Natural killer cell treated with Interleukin-12 subunit alpha and Interleukin-12 subunit beta and Interleukin-15 and Interleukin-18, amount 100 ng/mL, for 72 hours (primary cell): Measurements from ENCODE around the gene CCDC141. TPM values are rescaled to one million over a fixed set of nuclear protein-coding genes. Genes with fewer than 3 reads are reported as not detected.

Source experiments
- ATAC-seq, 2 donors: fragments of 150-1000 bp; cut with Tn5 transposase in 1 of 2; sonication (Bioruptor Pico), chemical (Tn5 transposase) in 1 of 2; 2 replicates each; pipeline ENCODE4 v1.10.0; 2021
- DNase-seq: peaks from one replicate; pipeline ENCODE4 v3.0.0; 2022; ENCODE audit warnings: low spot score
- H3K27ac Mint-ChIP-seq, 2 donors: 1 replicate in 1 of 2; 2 replicates in 1 of 2; pipeline ENCODE4 v1.8.0; 2022; ENCODE audit warnings: mixed read lengths in 2 of 2, mild to moderate bottlenecking in 1 of 2, moderate library complexity in 1 of 2
- H3K27me3 Mint-ChIP-seq, 2 donors: 1 replicate in 1 of 2; 2 replicates in 1 of 2; pipeline ENCODE4 v1.8.0; 2022; ENCODE audit warnings: mixed read lengths in 2 of 2
- H3K36me3 Mint-ChIP-seq: one replicate; pipeline ENCODE4 v1.8.0; 2022; ENCODE audit warnings: mixed read lengths
- H3K4me1 Mint-ChIP-seq, 2 donors: 1 replicate in 1 of 2; 2 replicates in 1 of 2; pipeline ENCODE4 v1.8.0; 2022; ENCODE audit warnings: low read depth in 2 of 2, mixed read lengths in 2 of 2, mild to moderate bottlenecking in 1 of 2
- H3K4me3 Mint-ChIP-seq: one replicate; pipeline ENCODE4 v1.8.0; 2022; ENCODE audit warnings: mixed read lengths
- H3K9me3 Mint-ChIP-seq: 2 replicates; pipeline ENCODE4 v1.8.0; 2022; ENCODE audit warnings: mixed read lengths
- total RNA-seq, 2 donors: library from RNA; stranded (reverse); gene quantifications; one replicate each; pipeline ENCODE4 v1.2.3, GENCODE V29; 2022

The CCDC141 gene
- total RNA-seq, 2 donors from 2014 or later, result 0.24 to 1.2 TPM

GRCh38 chr2:178855151-178855550 is 194.8 kb downstream of the CCDC141 start:
- H3K4me1 Mint-ChIP-seq, result no peaks in the 10 kb centered on the region
- DNase-seq, result no peak
- no peaks in the 10 kb centered on the region for H3K36me3 Mint-ChIP-seq
- peaks cover 0 to 2% of the 10 kb centered on the region in 2 donors for H3K27me3 Mint-ChIP-seq
- H3K9me3 Mint-ChIP-seq, result no peaks in the 10 kb centered on the region
- no peak overlapping the region for H3K27ac Mint-ChIP-seq
- no peak overlapping the region for H3K4me3 Mint-ChIP-seq
- no peak for ATAC-seq

- no peaks in the 10 kb centered on the region for H3K27me3 Mint-ChIP-seq
- no peaks in the 10 kb centered on the region for H3K4me1 Mint-ChIP-seq
- DNase-seq (no peak), ATAC-seq (no peak)
- H3K36me3 Mint-ChIP-seq, result peaks cover 4% of the 10 kb centered on the region
- peaks cover 5% of the 10 kb centered on the region for H3K9me3 Mint-ChIP-seq
- H3K4me3 Mint-ChIP-seq, result no peak overlapping the region
- no peak overlapping the region for H3K27ac Mint-ChIP-seq
Measured at GRCh38 chr2:178848335-178848734, 201.6 kb downstream of the CCDC141 start.

GRCh38 chr2:178846458-178846802 is 203.5 kb downstream of the CCDC141 start:
- no peak overlapping the region for H3K27ac Mint-ChIP-seq
- peaks cover 4% of the 10 kb centered on the region for H3K36me3 Mint-ChIP-seq
- no peaks in the 10 kb centered on the region for H3K4me1 Mint-ChIP-seq
- H3K4me3 Mint-ChIP-seq, result no peak overlapping the region
- no peak for ATAC-seq
- DNase-seq, result no peak
- no peaks in the 10 kb centered on the region for H3K27me3 Mint-ChIP-seq
- peaks cover 5% of the 10 kb centered on the region for H3K9me3 Mint-ChIP-seq

- no peak for ATAC-seq
- no peak for DNase-seq
- Mint-ChIP-seq H3K4me1 (no peaks in the 10 kb centered on the region), H3K27me3 (no peaks in the 10 kb centered on the region), H3K27ac (no peak overlapping the region), H3K9me3 (peaks cover 5% of the 10 kb centered on the region), H3K36me3 (peaks cover 4% of the 10 kb centered on the region), H3K4me3 (no peak overlapping the region)
Measured at GRCh38 chr2:178845566-178846457, 204.1 kb downstream of the CCDC141 start.

GRCh38 chr2:178844701-178845100 is 205.2 kb downstream of the CCDC141 start:
- Mint-ChIP-seq H3K27ac (no peak overlapping the region), H3K36me3 (peaks cover 4% of the 10 kb centered on the region), H3K27me3 (no peaks in the 10 kb centered on the region), H3K4me1 (no peaks in the 10 kb centered on the region), H3K4me3 (no peak overlapping the region), H3K9me3 (peaks cover 5% of the 10 kb centered on the region)
- ATAC-seq (no peak), DNase-seq (no peak)

- Mint-ChIP-seq H3K4me3 (no peak overlapping the region), H3K9me3 (peaks cover 5% of the 10 kb centered on the region), H3K36me3 (peaks cover 4% of the 10 kb centered on the region), H3K27ac (no peak overlapping the region), H3K4me1 (no peaks in the 10 kb centered on the region), H3K27me3 (no peaks in the 10 kb centered on the region)
- ATAC-seq, result no peak
- DNase-seq, result no peak
Measured at GRCh38 chr2:178844269-178844668, 205.7 kb downstream of the CCDC141 start.

- H3K4me1 Mint-ChIP-seq, result no peaks in the 10 kb centered on the region
- ATAC-seq, result no peak
- DNase-seq, result no peak
- H3K27ac Mint-ChIP-seq, result no peak overlapping the region
- H3K36me3 Mint-ChIP-seq, result peaks cover 4% of the 10 kb centered on the region
- H3K9me3 Mint-ChIP-seq, result peaks cover 5% of the 10 kb centered on the region
- no peaks in the 10 kb centered on the region for H3K27me3 Mint-ChIP-seq
- no peak overlapping the region for H3K4me3 Mint-ChIP-seq
Measured at GRCh38 chr2:178843697-178844096, 206.2 kb downstream of the CCDC141 start.

- DNase-seq, result no peak
- no peaks in the 10 kb centered on the region for H3K36me3 Mint-ChIP-seq
- ATAC-seq, result no peak
- no peaks in the 10 kb centered on the region for H3K27me3 Mint-ChIP-seq
- no peaks in the 10 kb centered on the region for H3K4me1 Mint-ChIP-seq
- H3K4me3 Mint-ChIP-seq, result no peak overlapping the region
- no peaks in the 10 kb centered on the region for H3K9me3 Mint-ChIP-seq
- H3K27ac Mint-ChIP-seq, result no peak overlapping the region
Measured at GRCh38 chr2:178836807-178837206, 213.1 kb downstream of the CCDC141 start.

- H3K36me3 Mint-ChIP-seq, result no peaks in the 10 kb centered on the region
- H3K4me3 Mint-ChIP-seq, result no peak overlapping the region
- no peak overlapping the region for H3K27ac Mint-ChIP-seq
- peaks cover 0 to 2% of the 10 kb centered on the region in 2 donors for H3K27me3 Mint-ChIP-seq
- H3K9me3 Mint-ChIP-seq, result no peaks in the 10 kb centered on the region
- peaks cover 0 to 2% of the 10 kb centered on the region in 2 donors for H3K4me1 Mint-ChIP-seq
- DNase-seq (no peak), ATAC-seq (no peak)
Measured at GRCh38 chr2:178834086-178834485, 215.9 kb downstream of the CCDC141 start.

GRCh38 chr2:178833382-178833781 is 216.6 kb downstream of the CCDC141 start:
- Mint-ChIP-seq H3K36me3 (no peaks in the 10 kb centered on the region), H3K27ac (no peak overlapping the region), H3K4me3 (no peak overlapping the region), H3K9me3 (no peaks in the 10 kb centered on the region), H3K4me1 (peaks cover 0 to 4% of the 10 kb centered on the region in 2 donors), H3K27me3 (peaks cover 0 to 3% of the 10 kb centered on the region in 2 donors)
- no peak for ATAC-seq
- no peak for DNase-seq

- Mint-ChIP-seq H3K27ac (no peak overlapping the region), H3K4me1 (peaks cover 0 to 4% of the 10 kb centered on the region in 2 donors), H3K9me3 (no peaks in the 10 kb centered on the region), H3K4me3 (no peak overlapping the region), H3K27me3 (peaks cover 0 to 3% of the 10 kb centered on the region in 2 donors), H3K36me3 (no peaks in the 10 kb centered on the region)
- DNase-seq (no peak), ATAC-seq (no peak)
Measured at GRCh38 chr2:178830451-178830850, 219.5 kb downstream of the CCDC141 start.

GRCh38 chr2:178829981-178830380 is 220.0 kb downstream of the CCDC141 start:
- no peaks in the 10 kb centered on the region for H3K9me3 Mint-ChIP-seq
- H3K27ac Mint-ChIP-seq, result no peak overlapping the region
- no peaks in the 10 kb centered on the region for H3K36me3 Mint-ChIP-seq
- DNase-seq, result no peak
- H3K4me1 Mint-ChIP-seq, result peaks cover 0 to 4% of the 10 kb centered on the region in 2 donors
- ATAC-seq, result no peak
- no peak overlapping the region for H3K4me3 Mint-ChIP-seq
- peaks cover 0 to 3% of the 10 kb centered on the region in 2 donors for H3K27me3 Mint-ChIP-seq

GRCh38 chr2:178829299-178829960 is 220.5 kb downstream of the CCDC141 start:
- no peak overlapping the region for H3K27ac Mint-ChIP-seq
- peaks cover 0 to 4% of the 10 kb centered on the region in 2 donors for H3K4me1 Mint-ChIP-seq
- no peak overlapping the region for H3K4me3 Mint-ChIP-seq
- no peak for ATAC-seq
- no peaks in the 10 kb centered on the region for H3K9me3 Mint-ChIP-seq
- no peak for DNase-seq
- H3K27me3 Mint-ChIP-seq, result peaks cover 0 to 3% of the 10 kb centered on the region in 2 donors
- H3K36me3 Mint-ChIP-seq, result no peaks in the 10 kb centered on the region

- DNase-seq, result no peak
- H3K27ac Mint-ChIP-seq, result no peak overlapping the region
- no peaks in the 10 kb centered on the region for H3K9me3 Mint-ChIP-seq
- H3K36me3 Mint-ChIP-seq, result no peaks in the 10 kb centered on the region
- peaks cover 0 to 4% of the 10 kb centered on the region in 2 donors for H3K4me1 Mint-ChIP-seq
- peaks cover 0 to 3% of the 10 kb centered on the region in 2 donors for H3K27me3 Mint-ChIP-seq
- H3K4me3 Mint-ChIP-seq, result no peak overlapping the region
- ATAC-seq, result no peak
Measured at GRCh38 chr2:178828486-178828881, 221.5 kb downstream of the CCDC141 start.
